Measurements from ENCODE around the gene SIK3.
A peak's percentile ranks its signal among the peaks of the same experiment; 100 is the strongest.

SIK3 gene

GRCh38 chr11:117107701-117108590 lies 9.7 kb upstream of the SIK3 start:
- DNase-seq = no peak

GRCh38 chr11:117100556-117100955 lies 2.3 kb upstream of the SIK3 start:
- no peak for DNase-seq

- DNase-seq = no peak
Measured at GRCh38 chr11:117099696-117100095, 1.5 kb upstream of the SIK3 start.

GRCh38 chr11:117097389-117098268 lies 599 bp downstream of the SIK3 start:
- DNase-seq = peak; percentile 48

GRCh38 chr11:117097014-117097388 lies 1.2 kb downstream of the SIK3 start:
- no peak for DNase-seq

- DNase-seq = peak; percentile 43
Measured at GRCh38 chr11:117096201-117096991, 1.8 kb downstream of the SIK3 start.

GRCh38 chr11:117095284-117096161 lies 2.7 kb downstream of the SIK3 start:
- no peak for DNase-seq

- DNase-seq = no peak
Measured at GRCh38 chr11:117094776-117095175, 3.5 kb downstream of the SIK3 start.

GRCh38 chr11:117092951-117093590 lies 5.2 kb downstream of the SIK3 start:
- no peak for DNase-seq

GRCh38 chr11:117091753-117092477 lies 6.3 kb downstream of the SIK3 start:
- DNase-seq = no peak

GRCh38 chr11:117090111-117090706 lies 8.0 kb downstream of the SIK3 start:
- DNase-seq = no peak

GRCh38 chr11:117089685-117090084 lies 8.5 kb downstream of the SIK3 start:
- DNase-seq = no peak

- no peak for DNase-seq
Measured at GRCh38 chr11:117087446-117087845, 10.8 kb downstream of the SIK3 start.

GRCh38 chr11:117084992-117085391 lies 13.2 kb downstream of the SIK3 start:
- DNase-seq = no peak

- DNase-seq = no peak
Measured at GRCh38 chr11:117083011-117083935, 15.0 kb downstream of the SIK3 start.

GRCh38 chr11:117081908-117082307 lies 16.3 kb downstream of the SIK3 start:
- DNase-seq = no peak

GRCh38 chr11:117080370-117080769 lies 17.9 kb downstream of the SIK3 start:
- no peak for DNase-seq

GRCh38 chr11:117076941-117077691 lies 21.1 kb downstream of the SIK3 start:
- no peak for DNase-seq
